Activated naive CD4-positive, alpha-beta T cell treated with anti-CD3 and anti-CD28 coated beads, Interleukin-2, amount 50 U/mL, for 24 hours (primary cell): ENCODE measurements around the gene SLC40A1.
A peak's percentile ranks its signal among the peaks of the same experiment; 100 is the strongest.

Source experiments
- H3K27ac Mint-ChIP-seq: one replicate; pipeline ENCODE4 v1.8.0; 2021; ENCODE audit warnings: mild to moderate bottlenecking, mixed read lengths
- H3K27me3 Mint-ChIP-seq: one replicate; pipeline ENCODE4 v1.8.0; 2021; ENCODE audit warnings: mixed read lengths
- H3K36me3 Mint-ChIP-seq: one replicate; pipeline ENCODE4 v1.8.0; 2021; ENCODE audit warnings: mixed read lengths
- H3K4me1 Mint-ChIP-seq: one replicate; pipeline ENCODE4 v1.8.0; 2021; ENCODE audit warnings: mixed read lengths
- H3K4me3 Mint-ChIP-seq: one replicate; pipeline ENCODE4 v1.8.0; 2021; ENCODE audit warnings: mild to moderate bottlenecking, mixed read lengths
- H3K9me3 Mint-ChIP-seq: one replicate; pipeline ENCODE4 v1.8.0; 2021; ENCODE audit warnings: mixed read lengths

The SLC40A1 gene

GRCh38 chr2:189582140-189582808 lies 1.7 kb upstream of the SLC40A1 start:
- H3K27ac Mint-ChIP-seq = no peak overlapping the region
- H3K4me1 Mint-ChIP-seq = peaks cover 44% of the 10 kb centered on the region

GRCh38 chr2:189581354-189582139 lies 961 bp upstream of the SLC40A1 start:
- H3K9me3 Mint-ChIP-seq = no peaks in the 10 kb centered on the region
- H3K27ac Mint-ChIP-seq = no peak overlapping the region
- H3K36me3 Mint-ChIP-seq = no peaks in the 10 kb centered on the region
- H3K4me3 Mint-ChIP-seq = peak overlapping the region; percentile 72
- peaks cover 51% of the 10 kb centered on the region for H3K4me1 Mint-ChIP-seq
- peaks cover 3% of the 10 kb centered on the region for H3K27me3 Mint-ChIP-seq

More at GRCh38 chr2:189582140-189582808, 1.7 kb upstream of the SLC40A1 start:
- Mint-ChIP-seq H3K9me3 (no peaks in the 10 kb centered on the region), H3K36me3 (no peaks in the 10 kb centered on the region), H3K27me3 (peaks cover 3% of the 10 kb centered on the region), H3K4me3 (peak overlapping the region; percentile 72)

GRCh38 chr2:189580241-189580651 lies 340 bp downstream of the SLC40A1 start:
- H3K36me3 Mint-ChIP-seq = no peaks in the 10 kb centered on the region
- no peaks in the 10 kb centered on the region for H3K9me3 Mint-ChIP-seq
- H3K27me3 Mint-ChIP-seq = peaks cover 3% of the 10 kb centered on the region
- peaks cover 64% of the 10 kb centered on the region for H3K4me1 Mint-ChIP-seq
- H3K4me3 Mint-ChIP-seq = peak overlapping the region; percentile 84
- peak overlapping the region; percentile 85 for H3K27ac Mint-ChIP-seq

DNA sequence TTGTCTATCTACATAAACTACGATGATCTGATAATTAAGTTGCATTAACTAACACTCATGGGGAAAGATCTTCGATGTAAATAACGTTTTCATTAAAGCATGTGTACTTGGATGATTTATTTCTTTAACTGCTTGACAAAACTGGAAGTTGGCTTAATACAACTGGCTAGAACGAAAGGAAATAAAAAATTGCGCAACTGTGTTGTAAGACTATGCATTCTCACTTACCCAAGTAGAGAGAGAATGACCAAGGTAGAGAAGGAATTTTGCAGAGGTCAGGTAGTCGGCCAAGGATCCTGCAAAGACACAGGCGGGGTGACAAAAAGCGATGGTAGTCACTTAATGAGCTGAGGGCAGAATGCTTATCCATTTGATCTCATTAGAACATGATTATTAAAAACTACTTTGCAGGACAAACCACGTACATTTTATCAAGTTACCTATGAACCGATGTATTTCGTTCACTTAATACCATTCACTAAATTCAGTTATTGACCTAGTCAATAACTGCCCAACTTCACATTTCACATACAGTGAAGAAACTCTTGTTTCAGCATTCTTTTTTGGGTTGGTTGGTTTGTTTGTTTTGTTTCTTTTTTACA lies 900 bp downstream of the SLC40A1 start:
- peaks cover under 1% of the 10 kb centered on the region for H3K36me3 Mint-ChIP-seq
- H3K4me3 Mint-ChIP-seq = peak overlapping the region; percentile 84
- peaks cover 3% of the 10 kb centered on the region for H3K27me3 Mint-ChIP-seq
- H3K27ac Mint-ChIP-seq = peak overlapping the region; percentile 87
- H3K9me3 Mint-ChIP-seq = no peaks in the 10 kb centered on the region
- peaks cover 70% of the 10 kb centered on the region for H3K4me1 Mint-ChIP-seq

DNA sequence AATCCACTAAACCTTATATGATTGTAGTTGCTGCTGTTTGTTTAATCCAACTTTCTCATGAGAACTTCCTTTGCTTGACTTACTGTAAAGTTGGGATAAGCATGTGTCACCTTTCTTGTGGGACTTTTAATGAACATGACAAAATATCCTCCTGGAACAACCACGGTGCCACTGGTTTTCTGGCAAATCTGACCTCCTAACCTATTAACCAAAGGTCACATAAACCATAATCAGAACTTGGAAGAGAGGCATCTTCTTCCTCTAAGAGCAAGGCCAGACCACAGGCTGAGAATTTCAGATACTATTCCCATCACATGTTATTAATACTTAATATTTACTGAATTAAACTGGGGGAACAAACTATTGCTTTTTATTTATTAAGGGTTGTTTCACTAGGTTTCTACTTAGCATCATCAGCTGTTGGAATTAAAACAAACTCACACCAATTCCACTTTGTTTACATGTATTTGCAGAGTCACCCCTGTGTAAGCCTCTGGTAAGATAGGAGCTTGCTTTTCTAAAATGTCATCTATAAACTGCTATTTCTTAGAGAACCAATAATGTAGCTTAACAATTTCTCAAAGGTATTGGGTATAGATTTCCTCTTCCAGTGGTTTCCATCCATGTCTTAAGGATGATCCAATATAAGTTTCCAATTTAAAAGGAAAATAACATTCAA lies 2.2 kb downstream of the SLC40A1 start:
- no peaks in the 10 kb centered on the region for H3K9me3 Mint-ChIP-seq
- H3K27me3 Mint-ChIP-seq = peaks cover 3% of the 10 kb centered on the region
- peaks cover 2% of the 10 kb centered on the region for H3K36me3 Mint-ChIP-seq
- peak overlapping the region; percentile 15 for H3K27ac Mint-ChIP-seq
- peak overlapping the region; percentile 84 for H3K4me3 Mint-ChIP-seq
- peaks cover 76% of the 10 kb centered on the region for H3K4me1 Mint-ChIP-seq

- H3K36me3 Mint-ChIP-seq = peaks cover 11% of the 10 kb centered on the region
- peak overlapping the region; percentile 24 for H3K27ac Mint-ChIP-seq
- no peak overlapping the region for H3K4me3 Mint-ChIP-seq
- peaks cover 80% of the 10 kb centered on the region for H3K4me1 Mint-ChIP-seq
- H3K9me3 Mint-ChIP-seq = no peaks in the 10 kb centered on the region
- no peaks in the 10 kb centered on the region for H3K27me3 Mint-ChIP-seq
These were observed 3.5 kb downstream of the SLC40A1 start for GRCh38 chr2:189577121-189577520.

DNA sequence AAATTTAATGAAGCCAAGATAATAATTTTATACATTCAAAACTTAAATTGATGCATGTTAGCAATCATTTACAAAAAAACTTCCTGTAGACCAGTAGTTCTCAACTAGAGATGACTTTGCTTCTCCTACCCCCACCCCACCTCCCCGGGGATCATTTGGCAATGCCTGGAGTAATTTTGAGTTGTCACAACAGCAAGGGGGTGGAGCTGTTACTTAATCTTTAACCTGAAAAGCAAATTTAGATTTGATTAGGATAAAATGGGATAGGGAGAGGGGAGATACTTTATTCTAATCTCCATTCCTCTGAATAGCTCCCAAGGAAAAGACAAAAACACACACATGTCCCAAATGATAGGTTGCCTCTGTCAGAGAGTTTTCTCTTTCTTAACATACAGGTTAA lies 4.2 kb downstream of the SLC40A1 start:
- no peak overlapping the region for H3K27ac Mint-ChIP-seq
- peaks cover 78% of the 10 kb centered on the region for H3K4me1 Mint-ChIP-seq
- no peaks in the 10 kb centered on the region for H3K27me3 Mint-ChIP-seq
- H3K4me3 Mint-ChIP-seq = no peak overlapping the region
- no peaks in the 10 kb centered on the region for H3K9me3 Mint-ChIP-seq
- peaks cover 11% of the 10 kb centered on the region for H3K36me3 Mint-ChIP-seq

- Mint-ChIP-seq H3K27ac (peak overlapping the region; percentile 88), H3K4me1 (peaks cover 82% of the 10 kb centered on the region), H3K4me3 (peak overlapping the region; percentile 15), H3K9me3 (no peaks in the 10 kb centered on the region), H3K36me3 (peaks cover 11% of the 10 kb centered on the region), H3K27me3 (no peaks in the 10 kb centered on the region)
These were observed 5.7 kb downstream of the SLC40A1 start for GRCh38 chr2:189574793-189575475.

DNA sequence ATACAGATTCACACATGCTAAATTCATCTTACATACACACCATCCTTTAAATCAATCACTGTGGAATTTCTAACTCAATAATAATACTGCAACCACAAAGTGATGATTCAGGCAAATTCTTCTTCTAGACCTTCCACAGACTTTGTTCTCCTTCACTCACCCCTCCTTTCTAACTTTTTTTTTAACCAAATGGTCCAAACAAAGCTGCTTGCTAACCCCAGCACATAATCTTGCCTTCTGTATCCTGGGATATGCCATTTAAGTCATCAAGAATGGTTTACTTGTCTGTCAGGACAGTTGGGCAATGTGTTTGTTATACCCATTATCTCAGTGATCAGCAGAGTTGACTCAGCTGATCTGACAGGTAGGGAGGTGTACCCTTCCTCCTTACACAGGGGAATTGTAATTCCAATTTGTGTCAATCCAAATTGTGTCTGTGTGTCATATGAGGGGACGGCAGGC lies 10.0 kb downstream of the SLC40A1 start:
- Mint-ChIP-seq H3K36me3 (peaks cover 22% of the 10 kb centered on the region), H3K27me3 (no peaks in the 10 kb centered on the region), H3K9me3 (no peaks in the 10 kb centered on the region), H3K27ac (peak overlapping the region; percentile 85), H3K4me3 (no peak overlapping the region), H3K4me1 (peaks cover 73% of the 10 kb centered on the region)

DNA sequence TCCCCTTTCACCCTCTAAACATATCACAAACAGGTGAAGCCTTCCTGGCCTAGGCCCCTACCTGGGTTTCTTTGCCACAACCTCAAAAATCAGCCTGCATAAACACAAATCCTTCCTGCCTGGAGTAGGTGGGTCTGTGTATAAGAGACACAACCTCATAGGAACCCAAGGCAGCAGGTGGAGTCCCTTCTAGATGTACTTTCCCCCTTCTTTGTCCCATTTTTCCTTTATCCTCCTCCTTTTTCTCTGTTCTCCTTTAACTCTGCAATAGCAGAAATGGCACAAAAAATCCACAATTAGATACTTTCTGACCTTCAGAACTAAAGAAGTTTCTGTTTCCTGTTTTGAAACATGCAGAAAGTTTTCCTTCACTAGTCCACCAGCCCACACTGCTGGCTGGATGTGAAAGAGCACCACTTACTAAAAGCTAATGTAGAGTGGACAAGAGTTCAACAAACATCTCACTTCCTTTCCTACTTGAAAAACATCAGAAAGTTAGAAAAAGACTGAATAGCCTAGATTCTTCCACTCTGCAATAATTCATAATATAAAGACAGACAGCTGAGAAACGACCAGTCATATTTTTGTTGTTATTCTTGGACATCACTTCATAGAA lies 11.2 kb downstream of the SLC40A1 start:
- no peaks in the 10 kb centered on the region for H3K9me3 Mint-ChIP-seq
- H3K27me3 Mint-ChIP-seq = no peaks in the 10 kb centered on the region
- peaks cover 27% of the 10 kb centered on the region for H3K36me3 Mint-ChIP-seq
- peaks cover 68% of the 10 kb centered on the region for H3K4me1 Mint-ChIP-seq
- peak overlapping the region; percentile 37 for H3K4me3 Mint-ChIP-seq
- H3K27ac Mint-ChIP-seq = peak overlapping the region; percentile 87

- no peak overlapping the region for H3K27ac Mint-ChIP-seq
- H3K36me3 Mint-ChIP-seq = peaks cover 21% of the 10 kb centered on the region
- H3K27me3 Mint-ChIP-seq = no peaks in the 10 kb centered on the region
- peaks cover 52% of the 10 kb centered on the region for H3K4me1 Mint-ChIP-seq
- H3K9me3 Mint-ChIP-seq = no peaks in the 10 kb centered on the region
- peak overlapping the region; percentile 9 for H3K4me3 Mint-ChIP-seq
These were observed 14.5 kb downstream of the SLC40A1 start for GRCh38 chr2:189566046-189566445.

DNA sequence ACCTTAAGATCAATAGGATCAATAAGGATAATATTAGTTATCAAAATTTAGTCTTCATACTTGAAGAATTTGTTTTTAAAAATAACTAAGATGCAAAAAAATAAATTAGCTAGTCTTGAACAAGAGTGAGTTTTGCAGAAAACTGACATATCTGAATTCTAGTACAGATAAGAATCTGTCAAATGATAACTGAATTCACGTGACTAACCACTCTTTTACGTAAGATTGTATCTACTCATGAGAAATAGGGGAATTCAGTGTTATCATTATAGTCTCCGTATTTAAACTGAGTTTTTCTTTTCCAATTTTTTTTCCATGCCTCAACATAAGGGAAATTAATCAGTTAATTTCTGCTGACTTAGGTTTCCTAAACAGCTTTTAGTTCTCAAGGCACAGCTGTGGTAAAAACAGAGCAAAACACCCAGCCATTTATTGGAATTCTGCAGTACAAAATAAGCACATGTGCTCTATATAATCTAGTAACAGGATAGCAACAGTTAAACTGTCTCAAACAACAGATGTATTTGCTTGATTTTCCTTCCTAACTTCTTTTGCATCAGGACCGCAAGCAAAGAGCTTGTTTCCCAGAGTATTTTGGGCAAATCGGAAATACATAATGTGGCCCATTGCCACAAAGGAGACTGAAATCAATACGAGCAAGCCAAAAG lies 19.1 kb downstream of the SLC40A1 start:
- no peak overlapping the region for H3K27ac Mint-ChIP-seq
- no peak overlapping the region for H3K4me3 Mint-ChIP-seq
- H3K4me1 Mint-ChIP-seq = peaks cover 24% of the 10 kb centered on the region
- peaks cover 20% of the 10 kb centered on the region for H3K36me3 Mint-ChIP-seq
- H3K9me3 Mint-ChIP-seq = no peaks in the 10 kb centered on the region
- H3K27me3 Mint-ChIP-seq = no peaks in the 10 kb centered on the region

DNA sequence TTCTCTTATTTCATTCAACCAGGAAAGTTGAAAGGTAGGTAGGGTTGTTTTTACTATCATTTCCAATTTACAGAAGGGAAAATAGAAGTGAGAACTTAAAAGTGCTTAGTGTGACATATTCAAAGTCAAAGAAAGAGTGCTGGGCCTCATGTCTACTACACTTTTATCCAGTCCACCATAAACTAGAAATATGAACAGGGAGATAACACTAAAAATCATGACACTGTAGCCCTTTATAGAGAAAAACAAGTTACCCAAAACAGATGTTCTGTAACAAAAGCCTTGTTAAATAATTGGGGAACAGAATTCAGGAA lies 20.4 kb downstream of the SLC40A1 start:
- Mint-ChIP-seq H3K27me3 (no peaks in the 10 kb centered on the region), H3K36me3 (peaks cover 12% of the 10 kb centered on the region), H3K4me3 (no peak overlapping the region), H3K9me3 (no peaks in the 10 kb centered on the region), H3K4me1 (peaks cover 18% of the 10 kb centered on the region), H3K27ac (no peak overlapping the region)

- no peaks in the 10 kb centered on the region for H3K9me3 Mint-ChIP-seq
- peaks cover 13% of the 10 kb centered on the region for H3K4me1 Mint-ChIP-seq
- no peak overlapping the region for H3K4me3 Mint-ChIP-seq
- H3K27me3 Mint-ChIP-seq = no peaks in the 10 kb centered on the region
- peaks cover 7% of the 10 kb centered on the region for H3K36me3 Mint-ChIP-seq
- no peak overlapping the region for H3K27ac Mint-ChIP-seq
These were observed 20.9 kb downstream of the SLC40A1 start for GRCh38 chr2:189559579-189560272.
